LNCAP (cell line): ENCODE measurements around the gene CNR1.

ENCODE experiments used
- CTCF ChIP-seq: fragments of 450-650 bp; IDR thresholded peaks from 2 replicates; pipeline ENCODE4 v1.5.1; 2017; ENCODE audit warnings: mild to moderate bottlenecking

CNR1 gene

GRCh38 chr6:88142297-88142668 lies 23.9 kb downstream of the CNR1 start:
- TF ChIP-seq CTCF, result no peak

- TF ChIP-seq CTCF, result no peak
These were observed 24.4 kb downstream of the CNR1 start for GRCh38 chr6:88141561-88142296.

GRCh38 chr6:88137915-88138314 lies 28.2 kb downstream of the CNR1 start:
- TF ChIP-seq CTCF, result no peak

GRCh38 chr6:88135578-88136114 lies 30.5 kb downstream of the CNR1 start:
- TF ChIP-seq CTCF, result no peak

- no peak for TF ChIP-seq CTCF
These were observed 31.6 kb downstream of the CNR1 start for GRCh38 chr6:88134575-88134974.

GRCh38 chr6:88133718-88134117 lies 32.4 kb downstream of the CNR1 start:
- no peak for TF ChIP-seq CTCF

- no peak for TF ChIP-seq CTCF
These were observed 41.1 kb downstream of the CNR1 start for GRCh38 chr6:88124925-88125557.
